ENCODE measurements around the gene NAV3. TPM values are rescaled to one million over a fixed set of nuclear protein-coding genes. Genes with fewer than 3 reads are reported as not detected.
"Not testable (repeated sequence)": the region's sequence is repeated elsewhere in the genome, so short reads cannot be mapped to it uniquely, and the experiment has no call there.

The NAV3 gene
- total RNA-seq, 1 donor from 2014 or later = 35.6 TPM

DNA sequence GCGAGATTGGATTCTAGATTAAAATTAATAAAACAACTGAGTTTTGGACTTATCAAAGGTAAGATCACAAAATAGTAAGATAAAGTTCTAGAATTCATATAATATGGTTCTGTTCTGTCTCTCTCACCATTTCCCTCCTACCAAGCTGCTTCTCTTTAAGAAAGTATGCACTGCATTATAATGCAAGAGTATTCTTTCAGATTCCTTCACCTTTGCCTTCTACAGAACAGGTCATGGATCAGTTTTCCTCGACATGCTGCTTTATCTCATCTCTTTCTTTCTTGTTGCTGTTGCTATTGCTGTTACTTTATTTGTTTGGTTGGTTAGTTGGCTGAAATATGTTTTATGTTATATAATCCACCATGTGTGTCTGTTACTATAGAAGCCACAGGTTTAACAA, 357.0 kb downstream of the NAV3 start:
- no peak for DNase-seq

DNA sequence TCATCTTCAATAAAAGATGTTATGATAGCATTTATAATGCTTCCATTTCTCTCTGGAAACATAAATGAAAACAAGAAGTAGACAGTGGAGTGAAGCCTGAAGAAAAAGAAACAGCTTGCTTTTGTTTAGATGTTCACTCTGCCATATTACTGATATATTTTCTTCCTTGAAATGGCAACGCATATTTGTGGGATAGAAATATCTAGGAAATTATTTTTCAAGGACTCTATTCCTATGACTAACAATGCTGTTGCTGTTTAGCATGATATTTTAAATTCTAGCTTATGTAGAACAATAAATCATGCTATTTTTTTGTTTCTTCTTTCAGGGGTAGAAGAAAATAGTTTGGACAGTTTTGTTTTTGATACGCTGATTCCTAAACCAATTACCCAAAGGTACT, 359.0 kb downstream of the NAV3 start:
- no peak for DNase-seq

DNA sequence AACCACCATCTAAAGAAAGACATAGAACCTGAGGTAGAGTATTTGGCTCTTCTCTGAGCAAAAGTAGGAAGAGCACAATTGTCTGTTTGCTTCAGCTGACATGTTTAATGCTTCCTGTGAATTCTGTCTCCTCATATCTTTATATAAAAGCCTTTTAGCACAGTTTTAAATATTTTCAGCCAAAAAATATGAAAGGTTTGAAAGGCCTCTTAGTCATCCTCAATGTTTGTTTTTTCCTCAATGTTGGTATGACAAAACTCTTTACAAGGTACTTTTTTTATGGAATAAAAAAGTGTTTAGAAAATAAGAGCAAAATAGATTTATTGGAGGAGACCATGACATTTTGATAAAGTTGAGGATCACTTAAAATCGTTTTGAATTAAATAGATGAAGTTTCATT, 360.9 kb downstream of the NAV3 start:
- DNase-seq = no peak

DNA sequence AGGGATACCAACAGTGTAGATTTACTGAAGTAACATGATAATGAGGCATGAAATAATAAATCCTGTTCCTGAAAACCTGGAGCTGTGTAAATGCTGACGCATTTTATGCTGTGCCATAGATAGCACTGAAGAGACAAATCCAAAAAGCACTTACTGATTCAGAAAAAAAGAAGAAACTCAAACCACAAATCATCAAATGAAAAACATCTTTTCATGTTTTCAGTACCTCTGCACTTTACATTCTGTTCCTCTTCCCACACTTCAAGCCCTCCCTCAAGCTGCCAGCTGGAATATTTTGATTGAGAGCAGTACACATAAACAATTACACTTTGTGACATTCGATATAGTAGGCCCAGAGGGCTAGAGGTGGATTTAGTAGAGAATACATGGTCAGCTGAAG, 362.3 kb downstream of the NAV3 start:
- no peak for DNase-seq

DNA sequence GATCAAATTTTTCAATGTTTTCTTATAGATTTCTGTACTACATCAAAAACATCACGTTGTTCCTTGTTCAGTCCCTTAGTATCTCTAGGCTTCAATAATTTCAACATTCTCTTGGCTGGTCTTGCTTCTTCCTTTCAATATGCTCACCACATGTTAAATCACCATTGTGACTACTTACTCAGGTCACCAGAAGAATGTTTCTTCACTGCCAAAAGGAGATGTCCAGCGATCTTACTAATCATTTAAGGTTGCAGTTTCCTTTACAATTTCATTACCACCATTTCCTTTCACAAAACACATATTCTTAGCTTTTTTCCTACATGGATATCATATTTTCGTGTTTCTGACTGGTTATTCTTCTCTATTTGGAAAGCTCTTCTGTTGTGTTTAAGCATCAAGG, 363.8 kb downstream of the NAV3 start:
- no peak for DNase-seq

DNA sequence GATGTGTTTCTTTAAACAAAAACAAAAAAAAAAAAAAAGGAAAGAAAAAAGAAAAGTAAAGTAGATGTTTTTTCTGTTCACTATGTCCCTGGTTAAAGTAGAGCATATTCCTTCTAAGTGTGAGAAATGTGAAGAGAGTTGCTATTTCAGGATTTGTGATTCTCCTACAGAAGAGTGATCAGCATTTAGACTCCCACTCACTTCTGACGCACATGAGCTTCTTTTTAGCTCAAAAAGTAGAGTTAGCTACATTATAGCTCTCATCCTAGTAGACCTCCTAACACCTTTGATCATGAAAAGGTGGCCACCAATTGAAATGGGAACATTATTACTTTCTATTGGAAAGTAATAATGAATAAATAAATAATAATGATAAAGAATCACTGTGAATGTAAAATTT, 368.2 kb downstream of the NAV3 start:
- DNase-seq = no peak

DNA sequence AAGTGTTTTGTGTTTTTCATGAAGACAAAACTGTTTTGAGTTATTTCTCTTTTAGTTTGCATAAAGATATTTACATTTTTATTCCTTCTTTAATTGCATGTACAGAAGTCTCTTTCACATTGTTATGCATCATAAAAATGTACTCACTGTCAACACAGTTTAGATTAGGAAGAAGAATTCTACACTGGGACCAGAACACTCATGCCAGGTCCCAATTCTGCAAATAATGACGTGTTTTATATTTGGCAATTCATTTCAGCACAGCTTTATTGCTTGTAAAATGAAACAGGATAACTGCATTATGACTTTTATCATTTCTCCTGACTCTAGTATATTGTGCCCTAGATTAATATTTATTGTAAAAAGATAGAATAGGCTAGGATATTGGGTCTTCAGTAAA, 369.2 kb downstream of the NAV3 start:
- no peak for DNase-seq

DNA sequence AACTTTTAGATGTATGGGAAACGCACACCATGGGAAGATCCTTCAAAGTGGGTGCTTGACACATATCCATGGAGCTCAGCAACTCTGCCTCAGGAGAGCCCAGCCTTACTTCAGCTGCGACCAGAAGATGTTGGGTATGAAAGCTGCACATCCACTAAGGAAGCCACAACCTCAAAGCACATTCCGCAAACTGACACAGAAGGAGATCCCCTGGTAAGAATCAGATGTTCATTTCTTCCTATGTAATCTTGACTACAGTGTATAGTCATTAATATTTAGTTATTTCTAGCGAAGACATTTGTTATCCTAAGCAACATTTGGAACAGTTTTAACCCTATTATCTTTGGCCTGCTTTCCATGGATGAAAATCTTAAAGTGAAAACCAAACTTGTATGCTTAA, 374.2 kb downstream of the NAV3 start:
- DNase-seq = no peak

DNA sequence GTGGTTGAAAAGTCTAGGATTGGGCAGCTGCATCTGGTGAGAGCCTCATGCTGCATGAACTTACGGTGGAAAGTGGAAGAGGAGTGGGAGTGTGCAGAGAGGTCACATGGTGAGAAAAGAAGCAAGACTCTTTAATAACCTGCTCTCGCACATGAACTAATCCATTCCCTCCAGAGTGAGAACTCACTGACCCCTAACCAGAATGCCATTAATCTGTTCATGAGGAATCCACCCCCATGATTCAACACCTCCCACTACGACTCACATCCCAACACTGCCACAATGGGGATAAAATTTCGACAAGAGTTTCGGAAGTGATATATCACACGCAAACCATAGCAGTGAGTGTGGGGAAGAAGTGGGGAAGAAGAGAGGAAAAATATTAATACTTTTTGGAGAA, 377.4 kb downstream of the NAV3 start:
- DNase-seq = no peak

DNA sequence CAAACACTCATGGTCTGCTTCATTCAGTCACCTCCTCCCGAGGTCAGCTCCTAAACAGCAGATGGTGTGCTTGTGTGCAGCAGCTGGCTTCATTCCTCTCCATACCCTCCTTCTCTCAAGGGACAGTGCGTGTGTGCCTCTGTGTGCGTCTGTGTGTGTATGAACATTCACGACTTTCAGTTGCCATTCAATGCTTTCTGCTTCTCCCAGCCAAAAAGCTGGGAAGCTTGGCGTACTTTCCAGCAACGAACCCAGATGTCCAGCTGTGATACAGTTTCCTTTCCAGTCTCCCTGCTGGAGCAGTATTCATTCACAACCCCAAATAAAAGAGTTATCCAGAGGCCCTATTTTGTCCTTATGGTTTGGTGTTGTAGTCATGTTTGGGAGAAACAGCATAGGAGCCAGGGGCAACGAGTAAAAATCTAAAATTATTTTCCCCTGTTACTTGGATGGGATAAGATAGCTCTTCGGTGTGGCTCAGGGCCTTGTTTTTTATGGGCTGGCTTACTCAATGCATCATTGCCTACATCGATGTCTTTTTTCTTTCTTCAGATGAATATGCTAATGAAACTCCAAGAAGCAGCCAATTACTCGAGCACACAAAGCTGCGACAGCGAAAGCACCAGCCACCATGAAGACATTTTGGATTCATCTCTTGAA, 379.3 kb downstream of the NAV3 start:
- DNase-seq = peak; percentile 85

DNA sequence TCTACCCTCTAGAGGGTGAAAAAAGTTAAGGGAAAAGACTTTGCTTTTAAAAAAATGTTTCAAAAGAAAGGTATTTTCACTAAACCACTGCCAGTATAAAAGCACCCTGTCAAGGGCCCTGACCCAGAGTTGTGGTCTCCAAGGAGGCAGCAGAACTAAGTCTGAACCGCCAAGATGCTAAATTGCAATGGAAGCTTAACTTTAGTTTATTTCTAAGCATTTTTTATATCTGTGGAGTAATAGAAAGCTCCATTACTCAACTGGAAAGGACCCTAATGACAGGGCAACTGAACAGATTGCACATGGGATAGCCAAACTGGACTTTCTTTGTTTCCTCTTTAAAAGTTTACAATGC, 379.8 kb downstream of the NAV3 start:
- DNase-seq = no peak

DNA sequence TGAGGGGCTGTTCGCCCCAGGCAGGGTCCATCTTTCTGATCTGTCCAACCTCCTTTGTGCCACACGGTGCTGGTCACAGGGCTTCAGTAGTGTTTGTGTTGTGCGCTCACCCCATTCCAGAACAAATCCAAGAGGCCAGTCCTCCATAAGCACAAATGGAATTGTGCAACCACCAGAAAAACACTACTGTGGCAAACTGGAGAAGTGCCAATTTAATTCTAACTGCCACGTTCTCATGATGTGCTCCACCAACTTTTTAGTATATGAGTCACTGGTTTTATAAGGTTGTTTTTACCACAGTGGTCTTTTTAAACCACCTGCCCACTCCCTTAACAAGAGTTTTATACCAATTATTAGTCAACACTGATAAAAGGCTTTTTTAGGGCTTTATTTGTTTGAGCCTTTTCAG, 380.2 kb downstream of the NAV3 start:
- no peak for DNase-seq

DNA sequence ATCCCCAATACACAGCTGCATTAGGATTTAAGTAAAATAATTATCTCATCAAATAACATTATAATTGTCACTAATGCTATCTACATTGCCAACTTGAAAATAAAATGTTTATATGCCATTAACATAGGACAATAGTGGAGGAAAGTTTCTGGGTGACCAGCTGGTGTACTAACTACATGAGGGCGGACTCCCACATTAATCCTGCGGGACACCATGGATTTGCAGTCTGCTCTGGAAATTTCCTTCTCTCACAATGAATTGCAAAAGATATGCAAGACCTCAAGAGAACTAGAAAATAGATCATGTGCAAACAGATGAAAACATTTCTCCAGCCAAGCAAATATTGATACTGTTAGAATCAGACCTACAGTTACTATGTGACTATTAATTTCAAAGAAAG, 390.1 kb downstream of the NAV3 start:
- no peak for DNase-seq

DNA sequence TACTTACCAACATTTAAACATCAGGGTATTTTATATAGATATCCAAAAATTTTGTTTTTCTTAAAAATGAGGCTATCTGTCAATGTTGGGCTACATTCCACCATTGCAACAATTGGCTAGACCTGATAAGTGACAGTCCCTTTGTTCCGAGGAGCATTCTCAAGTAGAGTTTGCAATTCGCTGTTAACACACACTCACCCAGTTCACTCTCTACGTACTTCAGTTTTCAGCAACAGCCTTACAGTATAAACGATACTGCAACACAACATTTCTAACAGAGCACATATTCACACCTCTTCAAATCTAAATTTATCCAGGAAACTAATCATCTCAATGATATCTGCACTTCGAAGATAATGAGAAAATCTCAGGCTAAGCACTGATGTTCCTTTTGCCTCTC, 393.5 kb downstream of the NAV3 start:
- DNase-seq = no peak

DNA sequence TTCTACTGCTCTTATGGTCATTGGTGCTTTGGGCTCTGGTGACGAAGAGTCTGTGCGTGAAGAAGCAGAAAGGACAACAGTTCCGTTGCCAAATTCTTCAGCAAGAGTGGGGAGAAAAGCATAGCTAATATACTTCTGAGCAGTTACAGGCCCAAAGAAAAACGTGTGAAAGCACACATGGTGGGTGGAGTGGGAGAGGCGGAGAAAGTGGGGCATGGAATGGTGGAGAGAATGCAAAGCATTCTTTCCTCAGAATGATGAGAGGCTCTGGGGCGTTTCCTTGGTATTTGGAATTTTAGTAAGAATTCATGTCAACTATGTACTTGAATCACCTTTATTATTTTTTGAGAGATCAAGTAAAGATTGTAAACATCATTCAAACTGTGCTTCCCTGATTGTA, 396.1 kb downstream of the NAV3 start:
- DNase-seq = no peak

DNA sequence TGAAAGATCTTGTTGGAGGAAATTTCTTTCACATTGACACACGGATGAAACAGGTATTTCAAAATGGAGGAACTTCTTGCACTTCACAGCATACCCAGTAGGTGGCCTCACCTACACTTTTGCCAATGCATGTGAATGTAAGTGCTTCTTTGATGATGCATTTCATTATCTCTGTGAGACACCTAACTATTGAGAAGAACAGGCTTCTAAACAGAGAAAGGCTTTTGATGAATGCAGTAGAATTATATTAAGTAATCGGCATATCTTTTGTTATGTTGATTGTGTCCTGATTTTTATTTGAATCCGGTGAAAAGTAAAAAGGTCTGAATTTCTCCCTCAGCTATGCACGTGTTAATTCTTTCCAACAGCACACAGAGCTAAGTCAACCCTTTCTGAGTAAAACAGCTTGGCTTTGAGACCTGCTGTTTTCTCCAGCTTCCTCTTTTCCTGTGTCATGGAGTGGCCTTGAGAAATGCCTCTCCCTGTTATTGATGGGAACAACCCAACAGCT, 399.0 kb downstream of the NAV3 start:
- peak; percentile 11 for DNase-seq

DNA sequence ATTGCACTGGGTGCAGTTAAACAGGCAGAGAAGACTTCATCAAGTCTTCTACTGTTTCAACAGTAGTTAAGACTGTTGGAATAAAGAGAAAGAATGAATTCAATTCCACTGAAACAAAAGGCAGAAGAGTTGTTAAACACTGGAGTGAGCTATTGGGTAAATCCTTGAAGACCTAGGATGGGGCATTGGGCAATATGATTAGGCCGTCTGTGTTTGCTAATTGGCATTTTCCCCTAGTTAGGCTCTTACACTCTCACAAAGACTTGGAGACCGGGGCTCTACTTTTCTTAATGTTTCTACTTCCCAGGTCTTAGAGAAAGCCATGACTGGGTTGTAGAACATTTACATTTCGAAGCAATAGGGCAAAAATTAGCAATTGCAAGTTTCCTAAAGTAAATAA, 402.1 kb downstream of the NAV3 start:
- no peak for DNase-seq

DNA sequence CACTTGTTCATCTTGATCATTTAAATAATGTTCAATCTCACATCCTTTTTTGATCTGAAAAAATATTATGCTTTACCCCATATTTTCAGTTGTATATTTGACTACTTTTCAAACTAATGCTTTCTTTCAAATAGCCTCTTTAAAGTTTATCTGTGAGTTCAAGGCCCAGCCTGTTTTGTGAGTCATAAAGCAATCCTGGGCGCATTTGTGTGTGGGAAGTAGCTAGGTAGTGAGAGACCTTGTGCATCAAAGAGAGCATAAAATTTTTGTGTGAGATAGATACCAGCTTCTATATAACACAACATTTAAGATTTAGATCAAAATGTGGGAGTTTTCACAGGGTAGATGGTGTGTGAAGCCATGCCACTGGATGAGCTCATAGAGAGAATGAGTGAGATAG, 405.6 kb downstream of the NAV3 start:
- no peak for DNase-seq

DNA sequence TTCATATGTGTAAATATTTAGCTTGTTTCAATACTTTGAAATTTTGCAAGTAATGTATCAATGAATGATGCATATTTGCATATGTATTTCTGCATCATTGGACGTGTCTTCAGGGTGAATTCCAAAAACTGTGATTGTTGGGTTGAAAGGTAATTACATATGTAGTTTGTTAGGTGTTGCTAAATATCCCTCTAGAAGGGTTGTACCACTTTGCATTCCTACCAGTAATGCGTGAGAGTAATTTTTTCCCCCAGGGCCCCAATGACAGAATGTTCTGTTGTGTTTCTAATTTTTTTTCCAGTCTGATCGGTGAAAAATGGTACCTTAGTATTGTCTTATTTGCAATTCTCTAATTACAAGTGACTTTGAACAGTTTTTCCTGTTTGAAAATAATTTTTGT, 408.9 kb downstream of the NAV3 start:
- DNase-seq = no peak

DNA sequence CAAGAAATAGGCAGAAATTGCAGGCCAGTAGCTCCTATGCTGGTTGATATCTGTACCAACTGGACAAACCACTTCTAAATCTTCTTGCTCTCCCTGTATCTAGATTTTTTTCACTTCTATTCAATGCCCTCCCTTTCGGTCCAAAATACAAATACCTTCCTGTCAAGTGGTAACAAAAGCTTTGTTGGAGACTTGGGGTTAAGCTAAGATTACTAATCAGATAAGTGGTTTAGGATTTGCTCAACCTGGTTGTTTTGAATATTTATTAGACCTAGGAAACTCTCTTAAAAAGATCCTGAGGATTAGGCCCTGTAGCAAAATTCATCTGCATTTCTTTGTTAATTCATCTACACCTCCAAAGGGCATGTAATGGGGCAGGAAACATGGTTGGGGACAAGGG, 410.1 kb downstream of the NAV3 start:
- DNase-seq = no peak

DNA sequence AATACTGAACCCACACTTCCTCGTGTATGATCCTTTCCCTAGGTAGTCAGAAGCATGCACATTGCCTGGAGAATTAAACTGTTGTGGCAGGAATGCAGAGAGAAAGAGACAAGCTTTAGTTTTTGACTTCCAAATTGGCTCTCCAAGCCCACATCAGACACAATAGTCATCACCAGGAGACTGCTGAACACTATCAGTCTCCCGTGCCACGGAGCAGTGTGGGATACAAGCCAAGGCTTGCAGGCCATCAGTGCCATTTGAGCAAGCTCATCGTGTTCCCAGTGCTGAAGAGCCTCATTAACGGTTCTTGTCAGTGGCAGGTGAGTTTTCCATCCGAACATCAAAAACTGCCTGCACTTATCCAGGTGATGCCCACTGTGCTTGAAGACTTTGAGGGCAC, 410.8 kb downstream of the NAV3 start:
- DNase-seq = no peak

DNA sequence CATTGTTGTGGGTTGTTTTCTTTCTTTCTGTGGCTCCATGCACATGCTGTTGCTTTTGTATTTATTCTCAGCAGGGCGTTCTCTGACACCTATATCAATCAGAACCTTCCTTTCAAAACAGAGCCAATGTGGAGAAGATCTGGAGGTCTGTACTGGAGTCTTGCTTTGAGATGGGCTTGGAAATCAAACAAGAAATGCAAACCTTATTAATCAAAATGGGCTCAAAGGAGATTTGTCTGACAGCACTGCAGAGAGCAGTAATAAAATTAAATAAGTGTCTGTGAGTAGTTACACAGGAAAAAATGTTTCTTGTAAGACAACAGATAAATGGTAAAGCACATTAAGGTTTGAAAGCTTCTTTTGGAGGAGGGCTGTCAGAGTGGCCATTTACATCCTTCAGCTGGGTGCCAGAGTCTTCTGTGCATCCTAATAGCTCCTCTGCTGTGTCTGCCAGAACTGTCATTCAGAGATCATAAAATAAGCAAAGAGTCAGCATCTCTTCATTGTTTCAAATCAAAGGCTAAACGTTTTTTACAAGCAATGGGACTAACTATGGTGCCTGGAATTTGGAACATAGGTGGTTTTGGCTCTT, 414.3 kb downstream of the NAV3 start:
- no peak for DNase-seq

DNA sequence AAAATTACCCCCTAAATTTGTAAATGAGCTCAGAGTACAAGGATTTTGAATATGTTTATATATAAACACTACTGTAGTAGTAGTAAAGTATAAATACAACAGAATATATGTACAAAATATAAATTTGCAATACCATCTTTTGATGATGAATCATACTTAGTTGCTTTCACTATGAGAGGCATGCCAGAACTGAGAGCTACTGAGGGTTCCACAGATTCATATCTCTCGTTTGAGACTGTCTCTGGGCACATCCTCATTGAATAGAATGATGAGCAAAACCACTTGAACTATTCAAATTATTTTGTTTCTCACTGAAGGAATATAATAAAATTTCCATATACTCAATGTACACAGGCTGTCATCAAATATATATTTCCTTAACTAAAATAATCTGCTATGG, 417.6 kb downstream of the NAV3 start:
- DNase-seq = no peak

DNA sequence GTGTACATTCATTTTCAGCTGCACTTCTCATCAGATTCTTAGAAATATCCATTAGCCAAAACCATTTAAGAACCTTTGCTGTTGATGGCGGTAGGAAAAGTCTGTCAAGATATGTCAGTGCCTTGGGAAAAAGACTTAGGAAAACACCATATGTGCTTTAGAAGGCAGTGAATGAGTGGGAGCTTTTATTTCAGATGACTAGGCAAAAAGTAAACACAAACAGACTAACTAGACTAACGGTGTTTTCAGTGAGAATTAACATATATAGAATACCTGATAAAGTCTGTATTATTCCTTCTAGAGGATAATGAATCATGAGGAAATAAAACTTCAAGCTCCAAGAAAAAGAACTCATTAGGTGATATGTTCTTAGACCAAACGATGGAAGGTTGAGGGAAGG, 418.9 kb downstream of the NAV3 start:
- DNase-seq = no peak

DNA sequence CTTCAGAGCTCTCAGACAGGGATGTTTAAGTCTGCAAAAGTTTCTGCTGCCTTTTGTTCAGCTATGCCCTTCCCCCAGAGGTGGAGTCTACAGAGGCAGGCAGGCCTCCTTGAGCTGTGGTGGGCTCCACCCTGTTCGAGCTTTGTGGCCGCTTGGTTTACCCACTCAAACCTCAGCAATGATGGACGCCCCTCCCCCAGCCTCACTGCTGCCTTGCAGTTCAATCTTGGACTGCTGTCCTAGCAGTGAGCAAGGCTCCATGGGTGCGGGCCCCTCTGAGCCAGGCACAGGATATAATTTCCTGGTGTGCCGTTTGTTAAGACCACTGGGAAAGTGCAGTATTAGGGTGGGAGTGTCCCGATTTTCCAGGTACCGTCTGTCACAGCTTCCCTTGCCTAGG, 427.0 kb downstream of the NAV3 start:
- DNase-seq = not testable (repeated sequence)
